ENCODE measurements around the gene PLSCR4.

The PLSCR4 gene

DNA sequence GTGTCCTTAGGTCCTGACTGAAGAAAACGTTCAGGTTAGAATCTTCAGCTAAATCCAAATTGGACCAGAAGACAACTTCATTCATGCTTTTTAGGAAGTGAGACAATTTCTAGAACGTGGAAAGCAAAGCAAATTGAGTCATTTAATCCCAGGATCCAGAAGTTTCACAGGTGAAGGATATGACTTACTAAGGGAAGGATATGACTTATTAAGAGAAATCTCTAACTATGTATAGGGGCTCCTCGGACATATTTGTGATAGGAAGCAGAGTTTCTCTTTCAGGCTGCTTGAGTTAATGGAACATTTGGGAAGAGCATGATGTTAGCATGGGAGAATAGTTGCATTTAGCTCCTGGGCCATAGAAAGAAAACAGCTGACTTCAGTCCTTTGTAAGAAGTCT is 73.8 kb downstream of the PLSCR4 start:
- in situ Hi-C loops (cut with HindIII; ENCODE audit: low sequenced_read_pairs), result no loop called here
- no peak overlapping the region for H3K4me3 ChIP-seq (ENCODE audit: low read depth, low read length)
- no peak for DNase-seq (ENCODE audit: low read depth)
- TF ChIP-seq, protein P1, sequence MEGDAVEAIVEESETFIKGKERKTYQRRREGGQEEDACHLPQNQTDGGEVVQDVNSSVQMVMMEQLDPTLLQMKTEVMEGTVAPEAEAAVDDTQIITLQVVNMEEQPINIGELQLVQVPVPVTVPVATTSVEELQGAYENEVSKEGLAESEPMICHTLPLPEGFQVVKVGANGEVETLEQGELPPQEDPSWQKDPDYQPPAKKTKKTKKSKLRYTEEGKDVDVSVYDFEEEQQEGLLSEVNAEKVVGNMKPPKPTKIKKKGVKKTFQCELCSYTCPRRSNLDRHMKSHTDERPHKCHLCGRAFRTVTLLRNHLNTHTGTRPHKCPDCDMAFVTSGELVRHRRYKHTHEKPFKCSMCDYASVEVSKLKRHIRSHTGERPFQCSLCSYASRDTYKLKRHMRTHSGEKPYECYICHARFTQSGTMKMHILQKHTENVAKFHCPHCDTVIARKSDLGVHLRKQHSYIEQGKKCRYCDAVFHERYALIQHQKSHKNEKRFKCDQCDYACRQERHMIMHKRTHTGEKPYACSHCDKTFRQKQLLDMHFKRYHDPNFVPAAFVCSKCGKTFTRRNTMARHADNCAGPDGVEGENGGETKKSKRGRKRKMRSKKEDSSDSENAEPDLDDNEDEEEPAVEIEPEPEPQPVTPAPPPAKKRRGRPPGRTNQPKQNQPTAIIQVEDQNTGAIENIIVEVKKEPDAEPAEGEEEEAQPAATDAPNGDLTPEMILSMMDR (IDR thresholded peaks at IDR 0.05; ENCODE audit: low read depth, low read length, missing control alignments), result no peak

DNA sequence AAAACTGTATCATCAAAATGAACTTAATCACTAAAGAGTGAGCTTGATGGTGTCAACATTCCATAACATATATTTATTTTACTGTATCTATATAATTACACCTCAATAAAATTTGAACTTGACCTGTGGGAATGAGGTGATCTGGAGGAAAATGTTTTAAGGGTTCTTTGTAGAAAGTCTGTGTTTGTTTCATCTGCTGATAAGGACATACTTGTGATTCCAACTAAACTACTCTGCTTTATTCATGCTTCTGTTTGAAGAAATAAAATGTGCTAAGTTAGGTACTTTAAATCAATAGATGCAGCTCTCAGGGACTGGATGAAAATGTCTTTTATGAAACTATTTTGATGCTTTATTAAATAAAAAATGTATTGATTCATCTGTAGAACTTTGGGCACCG is 78.3 kb downstream of the PLSCR4 start:
- DNase-seq (ENCODE audit: low read depth), result no peak
- TF ChIP-seq, protein P1 (IDR thresholded peaks at IDR 0.05; ENCODE audit: low read depth, low read length, missing control alignments), result no peak
- no peak overlapping the region for H3K4me3 ChIP-seq (ENCODE audit: low read depth, low read length)
- in situ Hi-C loops (cut with HindIII; ENCODE audit: low sequenced_read_pairs), result no loop called here

DNA sequence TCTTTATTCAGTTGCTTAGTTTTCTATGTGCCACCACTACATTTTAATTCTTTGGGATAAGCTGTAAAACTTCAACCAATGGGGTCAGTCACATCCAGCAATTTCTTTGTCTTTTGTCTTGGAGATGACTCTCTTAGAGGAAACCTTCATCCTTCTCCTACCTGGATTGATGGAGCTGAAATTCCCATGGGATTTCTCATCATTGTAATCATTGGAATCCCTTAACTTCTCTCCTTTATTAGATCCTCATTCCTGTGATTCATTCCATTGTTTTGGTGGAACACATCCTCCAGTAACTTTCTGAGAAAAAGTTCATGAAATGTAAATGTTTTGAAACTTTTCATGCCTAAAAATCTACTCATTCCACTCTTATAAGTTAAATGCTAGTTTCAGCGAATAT is 80.3 kb downstream of the PLSCR4 start:
- in situ Hi-C loops (cut with HindIII; ENCODE audit: low sequenced_read_pairs), result no loop called here
- H3K4me3 ChIP-seq (ENCODE audit: low read depth, low read length), result no peak overlapping the region
- no peak for DNase-seq (ENCODE audit: low read depth)

DNA sequence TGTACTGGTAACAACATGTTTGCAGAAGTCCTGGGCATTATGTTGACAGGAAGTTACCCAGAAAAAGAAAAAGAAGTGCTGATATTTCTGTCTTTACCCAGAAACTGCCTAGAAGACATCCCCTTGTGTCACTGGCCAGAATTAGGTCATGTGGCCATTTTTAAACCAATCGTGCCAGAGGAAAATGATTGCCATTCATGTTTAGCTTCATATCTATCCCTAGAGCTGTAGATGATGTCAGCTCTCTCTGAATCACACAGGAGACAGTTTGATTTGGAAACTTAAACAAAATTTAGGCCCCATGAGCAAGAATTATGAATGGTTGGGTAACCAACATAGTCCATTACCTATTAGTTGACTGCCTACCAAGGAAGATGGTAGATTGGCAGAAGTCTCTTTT is 81.0 kb downstream of the PLSCR4 start:
- in situ Hi-C loops (cut with HindIII; ENCODE audit: low sequenced_read_pairs), result loop anchor here (5.0 kb wide), 1 partner anchor 98 kb away; no protein-coding TSS in a partner anchor
- TF ChIP-seq, protein P1 (IDR thresholded peaks at IDR 0.05; ENCODE audit: low read depth, low read length, missing control alignments), result no peak
- DNase-seq (ENCODE audit: low read depth), result no peak
- H3K4me3 ChIP-seq (ENCODE audit: low read depth, low read length), result no peak overlapping the region

More for the DNA sequence above, 80.3 kb downstream of the PLSCR4 start:
- TF ChIP-seq, protein P1 (IDR thresholded peaks at IDR 0.05; ENCODE audit: low read depth, low read length, missing control alignments), result no peak

DNA sequence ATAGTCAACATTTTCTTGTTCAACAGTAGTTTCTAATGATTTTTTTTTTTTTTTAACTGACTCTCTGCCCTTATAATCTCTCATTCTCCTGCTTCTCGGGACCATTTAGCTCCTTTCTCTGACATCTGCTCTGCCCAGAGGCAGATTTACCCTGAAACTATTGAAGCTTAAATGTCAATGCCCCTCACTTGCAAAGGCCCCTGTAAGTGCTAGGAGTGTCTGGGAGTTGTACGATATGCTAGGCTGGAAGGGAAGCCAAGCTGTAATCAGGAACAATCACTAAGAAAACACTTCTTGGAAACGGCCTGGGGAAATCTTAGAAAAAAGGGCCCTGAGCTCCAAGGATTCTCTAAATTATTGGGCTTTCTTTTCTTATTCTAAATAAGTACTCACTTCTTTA is 84.1 kb downstream of the PLSCR4 start:
- DNase-seq (ENCODE audit: low read depth), result no peak
- H3K4me3 ChIP-seq (ENCODE audit: low read depth, low read length), result no peak overlapping the region
- in situ Hi-C loops (cut with HindIII; ENCODE audit: low sequenced_read_pairs), result loop anchor here (5.0 kb wide), 1 partner anchor 95 kb away; no protein-coding TSS in a partner anchor
- TF ChIP-seq, protein P1 (IDR thresholded peaks at IDR 0.05; ENCODE audit: low read depth, low read length, missing control alignments), result no peak

DNA sequence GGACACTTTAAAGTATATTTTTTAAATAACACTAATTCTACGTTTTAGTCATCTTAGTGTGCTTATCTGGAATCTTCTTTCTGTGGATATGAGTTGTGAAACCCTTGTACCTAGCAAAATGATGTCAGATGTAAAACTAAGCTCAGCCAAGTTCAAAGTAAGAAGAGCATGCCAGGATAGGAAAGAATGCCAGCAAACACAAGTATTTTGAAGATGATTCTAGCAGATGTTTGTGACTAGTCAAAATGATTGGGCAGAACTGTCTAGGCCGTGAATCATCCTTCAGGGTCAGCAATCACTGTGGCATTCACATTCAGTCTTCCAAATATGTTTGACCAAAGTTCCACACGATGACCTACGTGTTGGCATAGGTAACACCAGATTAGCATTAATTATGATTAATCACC is 84.5 kb downstream of the PLSCR4 start:
- TF ChIP-seq, protein P1 (IDR thresholded peaks at IDR 0.05; ENCODE audit: low read depth, low read length, missing control alignments), result no peak
- in situ Hi-C loops (cut with HindIII; ENCODE audit: low sequenced_read_pairs), result loop anchor here (5.0 kb wide), 1 partner anchor 94 kb away; no protein-coding TSS in a partner anchor
- no peak for DNase-seq (ENCODE audit: low read depth)
- H3K4me3 ChIP-seq (ENCODE audit: low read depth, low read length), result no peak overlapping the region

All from astrocyte of the cerebellum (primary cell).